ENCODE data around the gene SLC25A47.
"Not testable (repeated sequence)": the region's sequence is repeated elsewhere in the genome, so short reads cannot be mapped to it uniquely, and the experiment has no call there.

Gene SLC25A47

DNA sequence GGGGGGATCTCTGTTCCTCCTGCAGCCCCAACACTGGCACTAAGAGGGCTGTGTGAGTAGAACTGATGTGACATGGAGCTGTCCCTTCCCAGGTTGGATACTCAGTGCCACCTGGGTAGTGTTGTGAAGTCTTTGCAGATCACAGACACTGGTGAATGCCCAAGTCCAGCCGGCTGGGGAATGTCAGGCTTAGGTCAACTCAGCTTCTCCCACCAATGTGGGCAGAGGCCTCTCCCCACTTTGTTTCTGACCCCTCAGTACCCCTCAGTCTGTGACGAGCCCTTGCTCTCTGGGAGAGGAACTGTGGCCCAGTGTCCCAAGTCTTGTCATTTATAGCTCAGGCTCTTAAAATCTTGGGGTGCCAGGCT is 28.2 kb upstream of the SLC25A47 start:
- H3K4me3 ChIP-seq (ENCODE audit: low read depth, low read length), result no peak overlapping the region
- TF ChIP-seq, protein P1, sequence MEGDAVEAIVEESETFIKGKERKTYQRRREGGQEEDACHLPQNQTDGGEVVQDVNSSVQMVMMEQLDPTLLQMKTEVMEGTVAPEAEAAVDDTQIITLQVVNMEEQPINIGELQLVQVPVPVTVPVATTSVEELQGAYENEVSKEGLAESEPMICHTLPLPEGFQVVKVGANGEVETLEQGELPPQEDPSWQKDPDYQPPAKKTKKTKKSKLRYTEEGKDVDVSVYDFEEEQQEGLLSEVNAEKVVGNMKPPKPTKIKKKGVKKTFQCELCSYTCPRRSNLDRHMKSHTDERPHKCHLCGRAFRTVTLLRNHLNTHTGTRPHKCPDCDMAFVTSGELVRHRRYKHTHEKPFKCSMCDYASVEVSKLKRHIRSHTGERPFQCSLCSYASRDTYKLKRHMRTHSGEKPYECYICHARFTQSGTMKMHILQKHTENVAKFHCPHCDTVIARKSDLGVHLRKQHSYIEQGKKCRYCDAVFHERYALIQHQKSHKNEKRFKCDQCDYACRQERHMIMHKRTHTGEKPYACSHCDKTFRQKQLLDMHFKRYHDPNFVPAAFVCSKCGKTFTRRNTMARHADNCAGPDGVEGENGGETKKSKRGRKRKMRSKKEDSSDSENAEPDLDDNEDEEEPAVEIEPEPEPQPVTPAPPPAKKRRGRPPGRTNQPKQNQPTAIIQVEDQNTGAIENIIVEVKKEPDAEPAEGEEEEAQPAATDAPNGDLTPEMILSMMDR (IDR thresholded peaks at IDR 0.05; ENCODE audit: borderline replicate concordance, insufficient read depth, low read depth, low read length), result no peak

DNA sequence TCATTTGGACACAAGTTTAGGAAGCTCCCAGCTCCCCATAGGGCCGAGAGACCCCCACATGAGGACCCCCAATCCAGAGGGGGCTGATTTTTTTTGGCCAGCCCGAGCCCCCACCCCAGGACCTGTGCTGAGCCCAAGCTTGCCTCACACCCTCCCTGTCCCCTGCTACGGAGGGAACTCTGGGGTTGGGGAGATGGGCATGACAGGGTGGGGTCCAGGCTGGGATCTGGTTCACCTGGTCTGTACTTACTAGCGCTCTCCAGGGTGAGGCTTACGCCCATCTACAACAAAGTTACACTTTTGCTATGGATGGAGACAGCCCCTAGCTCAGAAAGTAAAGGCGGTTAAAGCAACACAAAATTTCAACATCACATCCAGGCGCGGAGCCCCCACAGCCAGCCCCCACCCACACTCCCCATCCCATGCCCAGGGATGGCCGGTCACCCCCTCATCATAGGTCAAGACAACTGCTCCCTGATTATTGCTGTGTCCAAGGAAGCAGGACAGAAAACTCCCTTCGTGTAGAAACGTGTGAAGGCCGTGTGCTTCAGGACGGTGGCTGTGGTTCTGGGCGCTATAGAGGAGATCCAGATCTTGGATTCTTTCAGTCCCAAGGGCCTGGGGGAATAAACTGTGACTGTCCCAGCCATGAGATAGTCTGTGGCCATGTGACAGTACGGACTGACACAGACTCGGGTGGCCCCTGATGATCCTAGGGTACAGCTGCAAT is 27.6 kb upstream of the SLC25A47 start:
- H3K4me3 ChIP-seq (ENCODE audit: low read depth, low read length), result no peak overlapping the region
- TF ChIP-seq, protein P1 (IDR thresholded peaks at IDR 0.05; ENCODE audit: borderline replicate concordance, insufficient read depth, low read depth, low read length), result no peak

DNA sequence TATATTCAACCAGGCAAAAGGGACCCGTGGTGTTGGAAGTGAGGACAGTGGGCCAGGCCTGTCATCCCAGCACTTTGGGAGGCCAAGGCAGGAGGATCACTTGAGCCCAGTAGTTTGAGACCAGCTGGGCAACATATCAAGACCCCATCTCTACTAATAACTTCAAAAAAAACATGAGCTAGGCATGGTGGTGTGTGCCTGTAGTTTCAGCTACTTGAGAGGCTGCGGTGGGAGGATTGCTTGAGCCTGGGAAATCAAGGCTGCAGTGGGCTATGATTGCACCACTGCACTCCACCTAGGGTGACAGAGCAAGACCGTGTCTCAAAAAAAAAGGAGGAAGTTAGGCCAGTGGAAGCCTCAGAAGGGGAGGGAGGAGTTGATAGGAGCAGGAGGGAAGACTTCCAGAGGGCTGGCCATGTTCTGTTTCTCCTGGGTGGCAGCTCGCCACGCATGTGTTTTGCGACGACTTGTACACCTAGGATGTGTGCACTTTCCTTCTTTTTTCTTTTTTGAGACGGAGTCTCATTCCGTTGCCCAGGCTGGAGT is 27.0 kb upstream of the SLC25A47 start:
- H3K4me3 ChIP-seq (ENCODE audit: low read depth, low read length), result no peak overlapping the region
- TF ChIP-seq, protein P1 (IDR thresholded peaks at IDR 0.05; ENCODE audit: borderline replicate concordance, insufficient read depth, low read depth, low read length), result no peak

DNA sequence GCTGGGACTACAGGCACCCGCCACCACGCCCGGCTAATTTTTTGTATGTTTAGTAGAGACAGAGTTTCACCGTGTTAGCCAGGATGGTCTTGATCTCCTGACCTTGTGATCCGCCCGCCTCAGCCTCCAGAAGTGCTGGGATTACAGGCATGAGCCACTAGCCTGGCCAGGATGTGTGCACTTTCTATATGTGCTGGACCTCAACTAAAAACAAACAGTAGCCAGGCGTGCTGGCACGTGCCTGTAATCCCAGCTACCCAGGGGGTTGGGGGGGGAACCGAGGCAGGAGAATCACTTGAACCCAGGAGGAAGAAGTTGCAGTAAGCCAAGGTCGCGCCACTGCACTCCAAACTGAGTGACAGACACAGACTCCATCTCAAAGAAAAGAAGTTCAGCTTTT is 26.4 kb upstream of the SLC25A47 start:
- not testable (repeated sequence) for H3K4me3 ChIP-seq (ENCODE audit: low read depth, low read length)

DNA sequence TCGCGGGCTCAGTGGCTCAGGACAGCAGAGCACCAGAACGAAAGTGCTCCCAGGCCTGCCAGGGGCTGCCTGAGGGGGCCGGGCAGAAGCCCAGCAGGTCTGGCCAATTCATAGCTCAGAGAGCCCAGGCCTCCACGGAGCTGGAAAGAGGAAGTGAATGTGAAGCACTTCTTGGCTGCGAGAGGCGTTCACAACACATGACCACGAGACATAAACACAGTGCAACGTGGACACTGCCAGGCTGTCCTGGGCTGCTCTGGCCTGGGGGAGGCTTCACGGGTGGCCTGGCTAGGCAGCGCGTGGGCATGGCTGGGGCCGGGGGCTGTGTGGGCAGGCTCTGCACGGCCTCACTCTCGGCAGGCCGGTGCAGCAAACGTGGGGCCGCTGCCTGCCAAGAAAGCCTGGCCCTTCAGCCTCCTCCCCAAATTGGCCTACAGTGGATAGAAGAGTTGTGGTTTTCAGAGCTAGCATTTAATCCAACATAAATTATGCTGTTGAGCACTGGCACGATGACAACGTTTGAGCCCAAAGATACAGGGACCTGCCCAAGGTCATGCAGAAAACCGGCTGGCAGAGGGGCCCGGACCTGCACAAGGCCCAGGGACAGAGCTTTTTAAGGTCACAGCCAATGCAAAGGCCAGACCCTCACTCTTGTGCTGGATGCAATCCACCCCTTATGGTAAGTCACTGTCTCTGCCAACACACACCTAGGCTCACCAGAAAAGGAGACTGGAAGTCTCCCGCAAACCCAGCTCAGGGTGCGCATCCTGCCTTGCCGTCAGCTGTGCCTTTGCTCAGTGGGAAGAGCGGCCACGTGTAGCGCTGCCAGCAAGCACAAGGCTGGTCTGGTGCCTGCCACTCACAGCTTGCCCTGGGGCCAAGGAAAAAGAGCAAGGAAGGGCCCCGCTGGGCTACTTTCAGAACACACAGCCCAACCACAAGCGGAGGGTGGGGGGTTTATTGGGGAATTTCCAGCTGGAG is 25.5 kb upstream of the SLC25A47 start:
- TF ChIP-seq, protein P1 (IDR thresholded peaks at IDR 0.05; ENCODE audit: borderline replicate concordance, insufficient read depth, low read depth, low read length), result no peak
- H3K4me3 ChIP-seq (ENCODE audit: low read depth, low read length), result no peak overlapping the region

DNA sequence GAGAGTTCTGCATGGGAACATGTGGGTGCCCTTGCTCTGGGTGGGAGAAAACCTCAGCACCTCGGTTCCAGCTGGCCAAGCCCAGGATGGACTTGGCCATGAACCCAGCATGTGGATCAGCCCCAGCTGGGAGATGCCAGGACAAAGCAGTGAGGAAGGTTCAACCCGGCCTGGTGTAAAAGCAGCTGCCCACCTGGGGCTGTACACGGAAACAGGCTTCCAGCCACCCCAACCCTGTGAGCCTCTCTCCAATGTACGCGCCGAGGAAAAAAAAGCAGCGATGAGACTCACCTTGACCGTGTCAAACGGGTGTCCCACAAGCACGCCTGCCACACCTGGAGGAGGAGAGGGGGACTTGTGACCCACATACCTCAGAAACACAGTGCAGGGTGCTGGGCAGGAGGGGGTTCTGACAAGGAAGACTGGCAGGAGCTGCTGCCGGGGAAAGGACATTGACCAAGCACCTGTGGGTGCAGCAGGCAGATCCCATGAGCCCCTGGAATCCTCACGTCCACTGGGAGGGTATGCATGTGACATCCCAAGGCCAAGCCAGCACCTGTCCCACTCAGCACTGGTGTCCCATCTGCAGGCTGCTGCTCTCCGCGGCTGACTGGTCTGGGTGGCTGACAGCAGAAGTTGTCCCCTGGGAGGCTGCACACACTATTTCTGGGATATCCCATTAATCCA is 24.4 kb upstream of the SLC25A47 start:
- H3K4me3 ChIP-seq (ENCODE audit: low read depth, low read length), result no peak overlapping the region
- TF ChIP-seq, protein P1 (IDR thresholded peaks at IDR 0.05; ENCODE audit: borderline replicate concordance, insufficient read depth, low read depth, low read length), result no peak

DNA sequence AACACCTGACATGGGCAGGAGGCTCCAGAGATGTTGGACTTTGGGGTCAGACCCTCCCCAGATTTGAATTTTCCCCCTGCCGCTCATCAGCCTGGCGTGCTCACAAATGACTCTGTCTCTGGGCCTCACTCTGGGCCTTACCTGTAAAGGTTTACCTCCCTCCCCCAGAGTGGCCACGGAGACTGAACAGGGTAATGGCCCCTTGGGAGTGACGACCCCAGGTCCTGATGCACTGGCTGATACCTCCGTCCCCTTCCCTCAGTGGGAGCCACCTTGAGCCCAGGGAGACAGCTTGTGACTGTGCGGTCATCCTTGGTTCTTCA is 23.9 kb upstream of the SLC25A47 start:
- no peak overlapping the region for H3K4me3 ChIP-seq (ENCODE audit: low read depth, low read length)
- TF ChIP-seq, protein P1 (IDR thresholded peaks at IDR 0.05; ENCODE audit: borderline replicate concordance, insufficient read depth, low read depth, low read length), result no peak
